IMR-90 (cell line): Measurements from ENCODE around the gene RBM5. TPM values are rescaled to one million over a fixed set of nuclear protein-coding genes. Genes with fewer than 3 reads are reported as not detected.

Experiments used
- ATAC-seq: fragments of 200-7000 bp; cut with Tn5 transposase; 2 replicates; pipeline ENCODE4 v1.9.1; 2020; ENCODE audit warnings: low read depth, mild to moderate bottlenecking, moderate library complexity
- BruUV-seq: library from RNA; stranded (reverse); fragments of 400-500 nt; replicated peaks from 2 replicates; lab custom pipeline; 2021; lab: Mats Ljungman, UMichigan
- CTCF ChIA-PET: fragments of 300-600 bp; formaldehyde crosslinking; extraction: SDS; loops from one replicate; lab custom pipeline; 2021; ENCODE audit warnings: antibody characterized with exemption; lab: Yijun Ruan, JAX
- POLR2A ChIA-PET: fragments of 300-600 bp; sonication (Branson Sonifier 250); formaldehyde crosslinking; loops from one replicate; lab custom pipeline; 2022; ENCODE audit warnings: antibody characterized with exemption; ENCODE audit not compliant: unreplicated experiment; lab: Charles Lee
- DNase-seq: peaks from one replicate; pipeline ENCODE4 v3.0.0; 2013
- H2AFZ ChIP-seq: replicated peaks from 2 replicates; pipeline ENCODE3; 2013; ENCODE audit warnings: low read length, mild to moderate bottlenecking; ENCODE audit not compliant: poor library complexity
- H2AK5ac ChIP-seq: 2 replicates; pipeline ENCODE4 v1.6.1; 2013; ENCODE audit warnings: low read depth, low read length, inconsistent platforms
- H2AK9ac ChIP-seq: replicated peaks from 2 replicates; pipeline ENCODE3; 2013; ENCODE audit warnings: mild to moderate bottlenecking, low read depth, low read length, moderate library complexity; ENCODE audit not compliant: poor library complexity
- H2BK120ac ChIP-seq: 2 replicates; pipeline ENCODE4 v1.6.1; 2013; ENCODE audit warnings: low read depth, low read length, inconsistent platforms
- H2BK15ac ChIP-seq: 3 replicates; pipeline ENCODE4 v1.6.1; 2013; ENCODE audit warnings: low read depth, low read length, inconsistent platforms
- H2BK20ac ChIP-seq: 2 replicates; pipeline ENCODE4 v1.6.1; 2013; ENCODE audit warnings: low read depth, mild to moderate bottlenecking, inconsistent platforms, low read length, moderate library complexity
- H2BK5ac ChIP-seq: 2 replicates; pipeline ENCODE4 v1.6.1; 2013; ENCODE audit warnings: mild to moderate bottlenecking, low read depth, low read length, inconsistent platforms; ENCODE audit not compliant: poor library complexity, severe bottlenecking
- H3K14ac ChIP-seq: replicated peaks from 2 replicates; pipeline ENCODE4 v1.6.1; 2013; ENCODE audit warnings: low read depth, low read length, inconsistent platforms
- H3K18ac ChIP-seq: 2 replicates; pipeline ENCODE4 v1.6.1; 2013; ENCODE audit warnings: low read depth, low read length, control low read depth
- H3K23ac ChIP-seq: 2 replicates; pipeline ENCODE4 v1.6.1; 2013; ENCODE audit warnings: low read depth, low read length, inconsistent platforms
- H3K27ac ChIP-seq: 2 replicates; pipeline ENCODE4 v1.5.1; 2013; ENCODE audit warnings: mild to moderate bottlenecking, control low read depth, low read length; ENCODE audit not compliant: insufficient read depth
- H3K27me3 ChIP-seq: 2 replicates; pipeline ENCODE4 v1.6.1; 2013; ENCODE audit warnings: low read length; ENCODE audit not compliant: control insufficient read depth, insufficient read depth
- H3K36me3 ChIP-seq: 2 replicates; pipeline ENCODE4 v1.6.1; 2013; ENCODE audit warnings: low read length, mixed read lengths; ENCODE audit not compliant: control insufficient read depth, insufficient read depth
- H3K4ac ChIP-seq: 2 replicates; pipeline ENCODE4 v1.6.1; 2013; ENCODE audit warnings: low read depth, low read length, inconsistent platforms
- H3K4me1 ChIP-seq: 2 replicates; pipeline ENCODE4 v1.6.1; 2013; ENCODE audit warnings: low read length, mixed read lengths; ENCODE audit not compliant: control insufficient read depth, insufficient read depth
- H3K4me2 ChIP-seq: 2 replicates; pipeline ENCODE4 v1.6.1; 2013; ENCODE audit warnings: low read depth, mild to moderate bottlenecking, control low read depth, low read length, moderate library complexity
- H3K4me3 ChIP-seq: 2 replicates; pipeline ENCODE4 v1.5.1; 2013; ENCODE audit warnings: low read depth, mild to moderate bottlenecking, control low read depth, low read length, moderate library complexity; ENCODE audit not compliant: insufficient read depth
- H3K56ac ChIP-seq: 2 replicates; pipeline ENCODE4 v1.6.1; 2013; ENCODE audit warnings: low read length, inconsistent platforms; ENCODE audit not compliant: insufficient read depth; ENCODE audit errors: extremely low read depth
- H3K79me1 ChIP-seq, 2 experiments: 2 replicates each; pipeline ENCODE4 v1.6.1; 2013; ENCODE audit warnings: low read length in 2 of 2, inconsistent platforms in 1 of 2, low read depth in 1 of 2
- H3K9ac ChIP-seq: 2 replicates; pipeline ENCODE4 v1.6.1; 2013; ENCODE audit warnings: low read depth, low read length, control low read depth
- H3K9me1 ChIP-seq: 2 replicates; pipeline ENCODE4 v1.6.1; 2013; ENCODE audit warnings: low read length, inconsistent platforms; ENCODE audit not compliant: insufficient read depth
- H3K9me3 ChIP-seq: 2 replicates; pipeline ENCODE4 v1.6.1; 2013; ENCODE audit warnings: low read length; ENCODE audit not compliant: control insufficient read depth, insufficient read depth
- H4K20me1 ChIP-seq: 2 replicates; pipeline ENCODE4 v1.6.1; 2013; ENCODE audit warnings: low read length, inconsistent platforms; ENCODE audit not compliant: insufficient read depth
- H4K5ac ChIP-seq: 2 replicates; pipeline ENCODE4 v1.6.1; 2013; ENCODE audit warnings: mild to moderate bottlenecking, low read depth, low read length, control low read depth
- H4K8ac ChIP-seq, 2 experiments: 2 replicates each; pipeline ENCODE4 v1.6.1; 2013; ENCODE audit warnings: low read depth in 2 of 2, low read length in 2 of 2, control low read depth in 1 of 2, inconsistent platforms in 1 of 2
- H4K91ac ChIP-seq: 2 replicates; pipeline ENCODE4 v1.6.1; 2013; ENCODE audit warnings: low read depth, low read length, inconsistent platforms; ENCODE audit not compliant: insufficient read depth
- BHLHE40 ChIP-seq: fragments of 150-350 bp; IDR thresholded peaks from 2 replicates; pipeline ENCODE4 v1.6.1; 2016; ENCODE audit warnings: mild to moderate bottlenecking, low read depth, low read length
- CEBPB ChIP-seq: IDR thresholded peaks from 2 replicates; pipeline ENCODE4 v1.6.1; 2012; ENCODE audit warnings: low read depth, low read length, improper control_type of control experiment
- CHD1 ChIP-seq: IDR thresholded peaks from 2 replicates; pipeline ENCODE4 v1.6.1; 2012; ENCODE audit warnings: low read depth, low read length, improper control_type of control experiment
- FOS ChIP-seq: fragments of 150-350 bp; IDR thresholded peaks from 2 replicates; pipeline ENCODE4 v1.6.1; 2016; ENCODE audit warnings: low read depth, low read length
- MAFK ChIP-seq: IDR thresholded peaks from 2 replicates; pipeline ENCODE4 v1.6.1; 2012; ENCODE audit warnings: low read depth, low read length, improper control_type of control experiment
- MAZ ChIP-seq: IDR thresholded peaks from 2 replicates; pipeline ENCODE4 v1.6.1; 2012; ENCODE audit warnings: low read depth, mild to moderate bottlenecking, low read length, improper control_type of control experiment, moderate library complexity, borderline replicate concordance
- MXI1 ChIP-seq: IDR thresholded peaks from 2 replicates; pipeline ENCODE4 v1.6.1; 2012; ENCODE audit warnings: low read depth, mild to moderate bottlenecking, low read length, moderate library complexity, borderline replicate concordance
- NFE2L2 ChIP-seq: fragments of 150-350 bp; IDR thresholded peaks from 2 replicates; pipeline ENCODE4 v1.6.1; 2016; ENCODE audit warnings: low read depth, mild to moderate bottlenecking, low read length
- POLR2A ChIP-seq: IDR thresholded peaks from 2 replicates; pipeline ENCODE4 v1.6.1; 2012; ENCODE audit warnings: mild to moderate bottlenecking, low read depth, low read length
- RAD21 ChIP-seq: IDR thresholded peaks from 2 replicates; pipeline ENCODE4 v1.6.1; 2012; ENCODE audit warnings: low read length, improper control_type of control experiment
- RCOR1 ChIP-seq: IDR thresholded peaks from 2 replicates; pipeline ENCODE4 v1.6.1; 2012; ENCODE audit warnings: mild to moderate bottlenecking, low read length, improper control_type of control experiment; ENCODE audit not compliant: insufficient replicate concordance
- RFX5 ChIP-seq: IDR thresholded peaks from 2 replicates; pipeline ENCODE4 v1.8.0; 2012; ENCODE audit warnings: low read depth, mild to moderate bottlenecking, low read length, moderate library complexity
- SMC3 ChIP-seq: fragments of 150-350 bp; IDR thresholded peaks from 2 replicates; pipeline ENCODE4 v1.6.1; 2016; ENCODE audit warnings: low read depth, mild to moderate bottlenecking, antibody characterized with exemption, low read length, moderate library complexity
- WGBS, 2 experiments: methylation state at CpG; one replicate each; pipeline versions ENCODE4 v1.1.5 to v1.1.7; 2013; ENCODE audit warnings: missing lambda C conversion rate in 2 of 2; ENCODE audit not compliant: insufficient read length in 1 of 2; ENCODE audit errors: extremely low coverage in 2 of 2; 5-methylcytosine and 5-hydroxymethylcytosine counted together
- dilution Hi-C: fragments of 300-500 bp; cut with HindIII; formaldehyde crosslinking; loops from one replicate; pipeline ENCODE4 v1.14.3; 2018; ENCODE audit warnings: low sequenced_read_pairs; ENCODE audit not compliant: unreplicated experiment
- in situ Hi-C: fragments of 300-500 bp; cut with MboI; formaldehyde crosslinking; loops from 3 replicates; pipeline ENCODE4 v1.14.3; 2019; ENCODE audit warnings: low sequenced_read_pairs, inconsistent platforms, mixed read lengths
- intact Hi-C: fragments of 100-400 bp; cut with micrococcal nuclease; formaldehyde crosslinking; loops from 2 replicates; pipeline ENCODE4 v1.10.0; 2022
- polyA plus RNA-seq, 3 experiments: library from polyadenylated mRNA; depleted of rRNA; stranded (reverse); fragments of >200 nt; gene quantifications; 2 replicates each; pipeline ENCODE4 v1.2.3, GENCODE V29; 2012; ENCODE audit warnings: low replicate concordance in 1 of 3
- total RNA-seq: library from RNA; depleted of rRNA; stranded (reverse); fragments of >200 nt; gene quantifications from 2 replicates; pipeline ENCODE4 v1.2.3, GENCODE V29; 2012
- TF ChIP-seq, protein P1 (sequence below): fragments of 150-350 bp; IDR thresholded peaks from 2 replicates; pipeline ENCODE4 v1.6.1; 2017; ENCODE audit warnings: mild to moderate bottlenecking, antibody characterized with exemption, low read length, low read depth
- TF ChIP-seq, protein P2 (sequence below): conservative IDR thresholded peaks from 2 replicates; pipeline ENCODE4 v1.5.1; 2012; ENCODE audit warnings: mild to moderate bottlenecking, low read depth, low read length, improper control_type of control experiment
- TF ChIP-seq, protein P3 (sequence below): fragments of 150-350 bp; IDR thresholded peaks from 2 replicates; pipeline ENCODE4 v1.6.1; 2016; ENCODE audit warnings: low read depth, mild to moderate bottlenecking, low read length, moderate library complexity, borderline replicate concordance

RBM5 gene
- total and polyA plus RNA-seq, 2 of the 4 experiments (the other 2 are of a cell fraction), result 121 to 155 TPM

DNA sequence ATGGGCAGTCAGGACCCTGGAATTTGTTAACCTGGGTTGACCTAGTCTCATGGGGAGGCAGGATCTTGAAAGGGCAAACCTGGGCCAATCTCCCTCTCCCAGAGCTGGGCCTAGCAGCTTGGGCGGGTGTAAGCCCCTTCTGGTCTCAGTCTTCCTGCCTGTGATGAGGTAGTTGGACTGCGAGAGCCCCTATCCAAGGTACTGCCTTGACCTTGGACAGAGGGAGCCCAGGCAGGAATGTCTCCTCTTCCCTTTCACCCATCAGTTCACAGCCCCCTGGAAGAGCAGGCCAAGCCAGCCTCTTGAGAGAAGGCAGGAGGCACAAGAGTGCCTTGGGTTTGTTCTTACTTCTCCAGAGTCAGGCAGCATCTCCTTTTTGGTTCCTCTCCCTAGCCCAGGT, 41.7 kb downstream of the RBM5 start:
- no peak overlapping the region for H2BK15ac ChIP-seq
- CTCF ChIA-PET, result interaction anchor here (0.6 kb wide), 1 partner anchor 1992 kb away, joined by 3 read pairs; no protein-coding TSS in a partner anchor

More for the DNA sequence above, 41.7 kb downstream of the RBM5 start:
- POLR2A ChIA-PET, result no interaction called here
- ATAC-seq, result no peak
- no TSS peak for BruUV-seq
- Histone ChIP-seq H2BK5ac (no peak overlapping the region), H3K9me1 (0 out of 2 replicates have a peak, but pooled peaks cover 13% of the 10 kb centered on the region), H3K4me3 (no peak overlapping the region), H2AK5ac (no peak overlapping the region), H3K14ac (no peak overlapping the region), H2AK9ac (no peak overlapping the region), H3K36me3 (no peaks in the 10 kb centered on the region), H4K8ac (no peak overlapping the region), H3K4me1 (peaks cover 21% of the 10 kb centered on the region), H2BK120ac (no peak overlapping the region), H4K20me1 (no peaks in the 10 kb centered on the region), H4K5ac (no peak overlapping the region), H3K56ac (no peak overlapping the region), H3K4me2 (no peak overlapping the region), H3K27ac (no peak overlapping the region), H2AFZ (no peak overlapping the region), H4K91ac (no peak overlapping the region), H2BK20ac (no peak overlapping the region), H3K23ac (no peak overlapping the region), H3K4ac (no peak overlapping the region), H3K9ac (no peak overlapping the region), H3K27me3 (peaks cover 14% of the 10 kb centered on the region; the same call in 1 of the 2 replicates), H3K9me3 (no peaks in the 10 kb centered on the region), H3K18ac (no peak overlapping the region), H3K79me1 (no peaks in the 10 kb centered on the region)
- TF ChIP-seq CEBPB (no peak), POLR2A (no peak), CHD1 (no peak), MXI1 (no peak), FOS (no peak), RAD21 (no peak), SMC3 (no peak), NFE2L2 (no peak), MAFK (no peak), RCOR1 (no peak), RFX5 (no peak), BHLHE40 (no peak), MAZ (no peak)
- TF ChIP-seq, protein P1, sequence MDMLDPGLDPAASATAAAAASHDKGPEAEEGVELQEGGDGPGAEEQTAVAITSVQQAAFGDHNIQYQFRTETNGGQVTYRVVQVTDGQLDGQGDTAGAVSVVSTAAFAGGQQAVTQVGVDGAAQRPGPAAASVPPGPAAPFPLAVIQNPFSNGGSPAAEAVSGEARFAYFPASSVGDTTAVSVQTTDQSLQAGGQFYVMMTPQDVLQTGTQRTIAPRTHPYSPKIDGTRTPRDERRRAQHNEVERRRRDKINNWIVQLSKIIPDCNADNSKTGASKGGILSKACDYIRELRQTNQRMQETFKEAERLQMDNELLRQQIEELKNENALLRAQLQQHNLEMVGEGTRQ, result no peak
- TF ChIP-seq, protein P2, sequence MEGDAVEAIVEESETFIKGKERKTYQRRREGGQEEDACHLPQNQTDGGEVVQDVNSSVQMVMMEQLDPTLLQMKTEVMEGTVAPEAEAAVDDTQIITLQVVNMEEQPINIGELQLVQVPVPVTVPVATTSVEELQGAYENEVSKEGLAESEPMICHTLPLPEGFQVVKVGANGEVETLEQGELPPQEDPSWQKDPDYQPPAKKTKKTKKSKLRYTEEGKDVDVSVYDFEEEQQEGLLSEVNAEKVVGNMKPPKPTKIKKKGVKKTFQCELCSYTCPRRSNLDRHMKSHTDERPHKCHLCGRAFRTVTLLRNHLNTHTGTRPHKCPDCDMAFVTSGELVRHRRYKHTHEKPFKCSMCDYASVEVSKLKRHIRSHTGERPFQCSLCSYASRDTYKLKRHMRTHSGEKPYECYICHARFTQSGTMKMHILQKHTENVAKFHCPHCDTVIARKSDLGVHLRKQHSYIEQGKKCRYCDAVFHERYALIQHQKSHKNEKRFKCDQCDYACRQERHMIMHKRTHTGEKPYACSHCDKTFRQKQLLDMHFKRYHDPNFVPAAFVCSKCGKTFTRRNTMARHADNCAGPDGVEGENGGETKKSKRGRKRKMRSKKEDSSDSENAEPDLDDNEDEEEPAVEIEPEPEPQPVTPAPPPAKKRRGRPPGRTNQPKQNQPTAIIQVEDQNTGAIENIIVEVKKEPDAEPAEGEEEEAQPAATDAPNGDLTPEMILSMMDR, result no peak
- TF ChIP-seq, protein P3, sequence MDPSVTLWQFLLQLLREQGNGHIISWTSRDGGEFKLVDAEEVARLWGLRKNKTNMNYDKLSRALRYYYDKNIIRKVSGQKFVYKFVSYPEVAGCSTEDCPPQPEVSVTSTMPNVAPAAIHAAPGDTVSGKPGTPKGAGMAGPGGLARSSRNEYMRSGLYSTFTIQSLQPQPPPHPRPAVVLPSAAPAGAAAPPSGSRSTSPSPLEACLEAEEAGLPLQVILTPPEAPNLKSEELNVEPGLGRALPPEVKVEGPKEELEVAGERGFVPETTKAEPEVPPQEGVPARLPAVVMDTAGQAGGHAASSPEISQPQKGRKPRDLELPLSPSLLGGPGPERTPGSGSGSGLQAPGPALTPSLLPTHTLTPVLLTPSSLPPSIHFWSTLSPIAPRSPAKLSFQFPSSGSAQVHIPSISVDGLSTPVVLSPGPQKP, result no peak
- WGBS, 2 experiments, result no CpG with 5 or more reads among the region's 2 CpGs
- DNase-seq, result no peak
- dilution Hi-C loops (no loop called here), intact Hi-C loops (no loop called here), in situ Hi-C loops (no loop called here)
